NB4 (cell line): ENCODE data around the gene EBLN1.

Experiments
- DNase-seq: peaks from one replicate; pipeline ENCODE4 v3.0.0; 2010; ENCODE audit warnings: low read depth
- H3K4me3 ChIP-seq: one replicate; pipeline ENCODE4 v1.5.1; 2011; ENCODE audit warnings: mild to moderate bottlenecking, low read depth, low read length, moderate library complexity
- CTCF ChIP-seq: IDR thresholded peaks from one replicate; pipeline ENCODE4 v1.5.1; 2012; ENCODE audit warnings: low read depth, low read length
- MAX ChIP-seq: IDR thresholded peaks from 2 replicates; pipeline ENCODE4 v1.6.1; 2011; ENCODE audit warnings: low read depth, low read length
- MYC ChIP-seq: IDR thresholded peaks from 2 replicates; pipeline ENCODE4 v1.6.1; 2011; ENCODE audit warnings: low read depth, low read length
- POLR2A ChIP-seq: IDR thresholded peaks from 2 replicates; pipeline ENCODE4 v1.6.1; 2011; ENCODE audit warnings: mild to moderate bottlenecking; ENCODE audit not compliant: insufficient read length; ENCODE audit errors: extremely low read depth

The EBLN1 gene

GRCh38 chr10:22217842-22218241 lies at the start of gene EBLN1:
Gene EBLN1 (minus strand): TSS chr10:22218015. CDS start chr10:22209983, 8,032 bp downstream.
- no peak within 1 kb of the TSS for H3K4me3 ChIP-seq
- DNase-seq = no peak
- TF ChIP-seq MYC (no peak), POLR2A (no peak), MAX (no peak)

GRCh38 chr10:22265839-22266537 lies 48.2 kb upstream of the EBLN1 start:
- TF ChIP-seq CTCF = no peak
- TF ChIP-seq POLR2A = no peak
- TF ChIP-seq MYC = no peak
- no peak for TF ChIP-seq MAX
- H3K4me3 ChIP-seq = no peak overlapping the region
- DNase-seq = peak; percentile 3

GRCh38 chr10:22263106-22263505 lies 45.3 kb upstream of the EBLN1 start:
- H3K4me3 ChIP-seq = no peak overlapping the region
- TF ChIP-seq CTCF (no peak), MYC (no peak), POLR2A (no peak), MAX (no peak)
- no peak for DNase-seq

- peak; percentile 12 for DNase-seq
- no peak overlapping the region for H3K4me3 ChIP-seq
- no peak for TF ChIP-seq CTCF
- no peak for TF ChIP-seq POLR2A
- no peak for TF ChIP-seq MYC
- no peak for TF ChIP-seq MAX
Observed at GRCh38 chr10:22259280-22259679, 41.5 kb upstream of the EBLN1 start.

GRCh38 chr10:22258471-22258870 lies 40.7 kb upstream of the EBLN1 start:
- H3K4me3 ChIP-seq = no peak overlapping the region
- TF ChIP-seq POLR2A (no peak), MYC (no peak), MAX (no peak), CTCF (no peak)
- DNase-seq = no peak

GRCh38 chr10:22253580-22253882 lies 35.7 kb upstream of the EBLN1 start:
- no peak for DNase-seq
- H3K4me3 ChIP-seq = no peak overlapping the region
- TF ChIP-seq MAX (no peak), MYC (no peak), CTCF (no peak), POLR2A (no peak)
